ENCODE data around the gene COL5A1.

The COL5A1 gene

DNA sequence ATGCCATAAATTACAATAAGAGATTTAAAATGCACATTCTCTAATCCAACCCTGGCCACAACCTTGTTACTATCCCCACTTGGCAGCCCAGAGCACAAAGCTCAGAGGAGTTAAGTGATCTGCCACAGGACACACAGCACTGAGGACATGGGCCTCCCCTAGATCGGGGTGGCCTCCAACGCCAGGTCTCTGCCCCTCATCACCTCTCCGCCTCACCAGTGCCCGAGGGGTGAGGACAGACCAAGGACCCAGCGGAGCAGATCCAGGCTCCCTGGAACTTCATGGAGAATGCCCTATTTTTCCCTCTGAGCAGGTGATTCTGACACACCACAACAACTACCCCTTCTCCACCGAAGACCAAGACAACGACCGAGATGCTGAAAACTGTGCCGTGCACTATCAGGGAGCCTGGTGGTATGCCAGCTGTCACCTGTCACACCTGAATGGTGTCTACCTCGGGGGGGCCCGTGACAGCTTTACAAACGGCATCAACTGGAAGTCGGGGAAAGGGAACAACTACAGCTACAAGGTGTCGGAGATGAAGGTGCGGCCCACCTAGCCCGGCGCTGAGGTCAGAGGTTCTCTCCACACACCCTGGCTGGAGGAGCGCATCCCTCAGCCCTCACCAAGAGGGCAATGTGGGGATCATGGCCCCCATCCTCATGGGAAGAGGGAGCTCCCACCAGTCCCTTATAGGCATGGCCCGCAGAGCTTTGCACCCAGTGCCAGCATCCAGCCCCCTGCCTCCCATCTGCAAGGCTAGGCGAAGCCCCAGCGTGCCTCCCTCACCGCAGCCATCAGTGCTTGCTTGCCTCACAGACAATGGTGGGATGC, 226.5 kb downstream of the COL5A1 start:
- DNase-seq, result no peak

DNA sequence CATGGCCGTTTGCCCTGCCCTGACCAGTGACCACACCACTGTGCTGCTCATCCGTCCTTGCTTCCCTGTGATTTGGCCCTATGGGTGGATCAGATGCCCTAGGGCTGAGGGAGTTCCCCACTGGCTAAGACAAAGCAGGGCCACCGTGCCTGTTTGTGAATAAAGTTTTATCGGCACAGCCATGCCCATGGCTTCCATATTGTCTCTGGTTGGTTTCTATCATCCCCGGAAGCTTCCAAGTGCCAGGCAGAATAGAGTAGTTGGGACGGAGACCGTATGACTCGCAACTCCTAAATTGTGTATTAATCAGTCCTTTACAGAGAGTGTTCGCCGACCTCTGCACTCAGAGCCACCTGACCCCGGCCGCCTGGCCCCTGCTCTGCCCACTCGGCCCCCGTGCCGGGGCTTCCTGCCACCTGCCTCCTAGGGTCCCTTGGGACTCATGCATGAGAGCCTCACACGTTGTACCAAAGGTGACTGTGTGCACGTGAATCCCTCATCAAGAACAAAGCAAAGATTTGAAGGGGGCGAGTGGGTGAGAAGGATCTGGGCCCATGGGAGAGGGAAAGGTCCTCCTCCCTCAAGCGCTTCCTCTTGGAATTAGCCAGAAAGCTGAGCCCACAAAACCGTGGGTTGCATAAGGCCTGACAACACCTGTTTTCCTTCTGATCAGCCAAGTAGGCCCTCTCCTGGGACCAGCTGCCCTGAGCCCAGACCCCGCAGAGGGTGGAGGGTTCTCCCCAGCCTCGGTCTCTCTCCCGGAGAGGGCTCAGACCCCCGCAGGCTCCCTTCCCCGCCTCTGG, 227.3 kb downstream of the COL5A1 start:
- DNase-seq, result no peak

DNA sequence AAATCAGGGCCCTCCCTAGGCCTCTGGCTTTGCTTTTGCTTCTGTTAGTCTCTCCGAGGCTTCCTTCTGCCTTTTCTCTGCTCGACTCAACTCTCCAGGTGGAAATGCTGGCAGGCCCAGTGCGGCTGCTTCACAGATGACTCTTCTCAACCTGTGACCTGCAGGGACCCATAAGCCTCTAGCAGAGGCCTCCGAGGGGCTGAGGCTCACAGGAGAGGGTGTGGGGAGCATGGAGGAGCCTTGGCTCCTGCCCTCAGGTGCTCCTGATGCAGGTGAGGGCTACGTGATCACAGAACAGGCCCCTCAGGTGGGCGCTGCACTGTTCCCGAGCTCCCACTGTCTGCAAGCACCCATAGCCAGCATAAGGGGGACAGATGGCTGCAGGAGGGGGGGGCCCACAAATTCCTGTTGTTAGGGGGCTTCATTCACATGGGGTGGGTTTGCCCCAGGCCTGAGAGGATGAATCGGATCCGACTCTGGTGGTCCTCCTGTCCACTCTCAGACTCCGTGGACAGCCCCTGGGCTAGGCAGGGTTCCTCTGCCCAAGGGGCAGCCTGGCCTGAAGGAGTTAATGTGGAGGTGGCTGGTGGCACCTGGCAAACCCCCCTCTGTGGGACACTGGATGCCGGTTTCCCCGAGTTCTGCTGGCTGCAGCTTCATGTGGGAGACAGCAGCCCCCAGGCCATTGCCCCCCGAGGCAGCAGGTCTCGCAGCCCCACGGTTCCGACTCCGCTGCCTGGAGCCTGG, 228.1 kb downstream of the COL5A1 start:
- no peak for DNase-seq

DNA sequence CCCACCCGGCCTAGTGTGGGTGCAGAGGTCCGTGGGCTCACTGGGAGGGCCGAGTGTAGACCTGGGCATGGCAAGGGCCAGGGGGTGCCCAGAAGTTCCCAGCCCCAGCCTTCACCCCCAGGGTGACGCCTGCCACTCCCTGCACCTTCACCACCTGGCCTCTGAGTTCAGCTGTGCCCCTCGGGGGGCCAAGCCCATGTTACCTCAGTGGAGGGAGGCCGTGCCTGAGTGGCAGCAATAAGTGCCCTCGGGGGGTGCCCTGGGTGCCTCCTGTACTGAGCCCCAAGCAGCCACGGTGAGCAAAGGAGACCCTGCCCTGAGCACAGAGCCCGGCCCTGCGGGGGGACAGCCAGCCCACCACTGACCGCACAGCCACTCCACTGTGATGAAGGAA, 228.7 kb downstream of the COL5A1 start:
- no peak for DNase-seq

DNA sequence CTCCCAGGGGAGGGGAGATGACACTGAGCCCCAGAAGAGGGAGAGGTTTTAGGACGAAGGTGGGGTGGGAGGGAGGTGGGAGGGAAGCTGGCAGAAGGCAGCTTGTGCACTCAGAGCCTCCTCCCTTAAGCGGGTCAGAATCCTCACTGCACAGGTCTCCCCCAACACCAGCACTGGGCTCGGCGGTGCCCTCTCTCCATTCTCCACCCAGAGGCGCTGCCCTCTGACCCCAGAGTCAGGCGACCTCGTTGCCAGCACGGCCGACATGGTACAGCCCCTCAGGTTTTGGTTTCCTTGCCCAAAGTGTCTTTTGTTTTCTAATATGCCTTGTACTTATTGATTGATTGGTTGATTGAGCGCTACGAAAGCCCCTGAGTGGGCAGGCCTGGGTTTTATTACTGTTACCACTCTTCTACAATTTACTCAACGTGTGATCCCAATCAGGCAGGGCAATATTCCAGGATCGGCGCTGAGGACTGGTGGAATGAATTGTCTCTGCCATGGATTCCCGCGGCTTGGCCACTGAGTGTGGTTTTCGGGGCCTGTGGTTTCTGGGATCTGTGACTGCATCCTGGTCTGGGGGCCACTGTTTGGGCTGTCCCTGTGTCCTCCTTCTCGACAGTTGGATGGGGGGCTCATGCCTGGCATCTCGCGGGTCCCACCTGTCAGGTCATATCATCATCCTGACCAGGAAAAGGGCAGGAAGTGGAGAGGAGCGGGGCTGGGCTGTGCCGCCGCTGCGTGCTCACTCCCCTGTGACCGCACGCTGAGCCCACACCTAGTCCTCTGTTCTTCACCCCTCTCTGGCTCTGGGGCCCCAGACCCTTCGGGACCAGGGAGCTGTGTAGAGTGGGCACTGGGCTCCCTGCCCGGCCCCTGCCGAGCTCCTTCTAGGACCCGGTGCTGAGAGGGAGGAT, 229.4 kb downstream of the COL5A1 start:
- no peak for DNase-seq

DNA sequence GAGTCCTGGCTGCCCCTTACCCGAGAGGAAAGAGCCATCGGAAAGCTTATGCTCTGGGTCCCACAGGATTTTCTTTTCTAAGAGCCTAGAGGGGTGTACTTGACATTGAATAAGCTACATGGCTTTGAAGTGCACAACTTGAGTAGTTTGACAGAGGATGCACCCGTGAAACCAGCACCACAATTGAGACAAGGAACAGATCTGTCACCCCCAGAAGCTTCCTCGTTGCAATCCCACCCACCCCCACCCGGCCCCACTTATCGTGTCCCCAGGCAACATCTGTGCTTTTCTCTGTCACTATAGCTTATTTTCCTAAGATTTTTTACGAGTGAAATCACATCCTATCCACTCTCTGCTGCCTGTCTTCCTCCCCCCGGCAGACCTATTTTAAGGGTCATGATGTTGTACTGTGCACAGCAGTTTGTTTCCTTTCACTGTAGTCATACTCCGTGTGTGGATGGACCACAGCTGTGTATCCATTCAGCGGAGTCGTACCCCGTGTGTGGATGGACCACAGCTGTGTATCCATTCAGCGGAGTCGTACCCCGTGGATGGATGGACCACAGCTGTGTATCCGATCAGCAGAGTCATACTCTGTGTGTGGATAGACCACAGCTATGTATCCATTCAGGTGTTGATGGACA, 230.2 kb downstream of the COL5A1 start:
- DNase-seq, result no peak

DNA sequence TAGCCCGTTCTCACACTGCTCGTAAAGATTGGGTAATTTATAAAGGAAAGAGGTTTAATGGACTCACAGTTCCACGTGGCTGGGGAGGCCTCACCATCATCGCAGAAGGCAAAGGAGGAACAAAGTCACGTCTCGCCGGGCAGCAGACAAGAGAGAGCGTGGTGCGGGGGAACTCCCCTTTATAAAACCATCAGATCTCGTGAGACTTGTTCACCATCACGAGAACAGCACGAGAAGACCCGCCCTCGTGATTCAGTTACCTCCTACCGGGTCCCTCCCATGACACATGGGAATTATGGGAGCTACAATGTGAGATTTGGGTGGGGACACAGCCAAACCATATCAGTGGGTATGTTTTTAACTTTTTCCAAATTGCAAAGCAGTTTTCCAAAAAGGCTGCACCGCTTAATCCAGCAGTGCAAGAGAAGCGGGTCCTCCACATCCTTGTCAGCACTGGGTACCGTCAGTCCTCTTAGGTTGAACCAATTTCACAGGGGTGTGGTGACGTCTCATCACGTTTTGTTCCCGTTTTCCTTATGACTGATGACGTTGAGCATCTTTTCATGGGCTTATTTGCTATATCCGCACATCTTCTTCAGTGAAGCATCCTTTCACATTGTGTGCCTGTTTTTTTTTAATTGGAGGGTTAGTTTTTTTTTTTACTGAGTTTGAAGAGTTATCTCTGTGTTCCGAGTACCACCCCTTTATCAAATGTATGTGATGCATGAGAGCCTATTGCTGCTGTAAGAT, 231.1 kb downstream of the COL5A1 start:
- DNase-seq, result no peak

DNA sequence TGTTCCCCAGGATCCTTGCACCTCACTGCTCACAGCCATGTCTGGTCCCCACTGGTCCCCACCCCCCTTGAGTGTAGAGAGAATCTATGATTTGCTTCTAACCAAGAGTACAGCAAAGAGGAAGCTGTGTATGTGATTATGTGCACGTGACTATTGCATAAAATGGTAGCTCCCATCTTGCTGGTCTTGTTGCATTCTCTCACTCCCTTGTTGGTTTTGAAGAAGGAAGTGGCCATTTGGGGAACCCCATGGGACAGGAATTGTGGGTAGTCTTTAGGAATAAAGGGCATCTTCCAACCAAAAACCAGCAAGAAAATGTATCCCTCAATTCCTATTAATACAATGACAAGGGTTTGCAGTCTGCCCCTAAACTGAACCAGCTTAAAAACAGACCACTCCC, 233.8 kb downstream of the COL5A1 start:
- no peak for DNase-seq

DNA sequence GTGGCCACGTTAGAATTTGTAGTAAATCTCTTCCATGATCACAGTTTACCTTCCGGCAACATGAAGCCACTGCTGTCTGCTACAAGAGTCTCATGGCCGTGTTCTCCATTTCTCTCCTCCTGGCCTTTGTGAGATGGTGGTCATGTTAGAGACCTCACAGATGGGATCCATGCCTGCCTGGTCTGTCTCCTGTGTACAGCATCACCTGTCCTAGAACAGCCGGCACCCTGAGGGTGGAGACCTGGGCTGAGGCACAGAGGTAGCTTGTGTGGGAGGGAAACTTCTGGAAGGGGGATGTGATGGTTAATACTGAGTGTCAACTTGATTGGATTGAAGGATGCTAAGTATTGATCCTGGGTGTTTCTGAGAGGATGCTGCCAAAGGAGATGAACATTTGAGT, 235.9 kb downstream of the COL5A1 start:
- no peak for DNase-seq

DNA sequence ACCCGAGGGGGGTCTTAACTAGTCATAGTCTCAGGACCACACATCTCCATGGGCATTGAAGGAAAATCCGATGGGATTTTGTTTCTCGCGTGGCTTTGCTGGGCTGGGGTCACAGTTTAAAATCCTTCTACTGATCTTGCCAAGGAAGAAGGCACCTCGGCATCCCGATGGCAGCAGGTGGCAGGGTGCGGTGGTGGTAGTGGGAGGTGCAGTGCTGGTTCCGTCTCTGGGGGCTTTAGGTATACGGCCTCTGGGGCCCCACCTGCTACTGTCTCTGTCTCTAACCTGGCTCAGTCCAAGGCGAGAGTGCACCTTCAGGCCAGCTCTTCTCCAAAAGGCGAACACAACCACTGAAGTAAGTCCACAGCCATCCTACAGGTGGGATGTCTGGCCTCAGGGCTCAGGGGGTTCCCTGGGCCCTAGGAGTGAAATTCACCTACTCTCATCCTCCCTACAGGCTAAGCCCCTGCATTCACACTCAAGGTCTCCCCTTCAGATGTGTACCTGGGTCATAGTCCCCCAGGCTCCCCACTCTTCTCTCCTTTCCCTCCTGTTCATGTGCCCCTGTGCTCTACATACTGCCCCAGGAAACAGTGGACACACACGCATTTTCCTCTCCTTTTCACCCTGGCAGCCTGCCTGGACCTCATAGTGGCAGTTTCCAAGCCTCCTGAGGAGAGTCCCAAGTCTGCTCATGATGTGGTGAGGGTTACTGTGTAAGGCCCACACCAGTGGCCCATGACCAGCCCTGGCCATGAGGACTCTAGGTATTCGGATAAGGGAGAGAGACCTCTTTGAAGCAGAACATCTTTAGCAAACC, 238.3 kb downstream of the COL5A1 start:
- no peak for DNase-seq

DNA sequence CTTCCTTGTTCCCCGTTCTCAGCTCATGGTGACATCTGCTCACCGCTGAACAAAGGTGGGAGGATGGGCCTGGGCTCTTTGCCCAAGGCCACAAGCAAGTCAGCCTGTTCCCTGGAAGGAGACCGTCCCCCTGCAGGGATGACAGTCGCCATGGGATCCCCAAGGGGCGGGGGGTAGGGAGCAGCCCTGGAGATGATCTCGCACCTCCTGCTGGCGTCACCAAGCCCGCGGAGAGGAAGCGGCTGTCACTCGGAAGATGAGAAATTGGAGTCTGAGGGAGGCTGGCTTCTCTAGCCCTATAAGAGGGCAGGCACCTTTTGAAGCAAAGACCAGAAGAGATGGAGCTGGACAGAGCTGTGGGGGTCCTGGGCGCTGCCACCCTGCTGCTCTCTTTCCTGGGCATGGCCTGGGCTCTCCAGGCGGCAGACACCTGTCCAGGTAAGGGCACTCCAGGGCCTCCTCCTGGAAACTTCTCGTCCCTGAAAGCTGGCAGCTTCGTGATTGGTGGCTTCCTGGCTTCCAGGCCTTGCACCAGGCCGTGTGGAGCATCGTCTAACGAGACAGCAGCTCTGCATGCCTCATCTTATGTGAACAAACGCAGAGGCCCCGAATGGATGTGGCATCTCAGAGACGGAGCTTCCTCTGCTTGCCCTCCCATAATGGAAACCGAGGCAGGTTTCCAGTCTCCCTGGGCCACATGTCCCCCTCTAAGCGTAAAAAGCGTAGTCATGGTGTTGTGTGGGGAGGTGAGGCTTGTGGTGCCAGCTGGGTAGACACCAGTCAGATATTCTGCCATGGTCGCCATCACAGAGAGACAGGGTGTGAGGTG, 239.1 kb downstream of the COL5A1 start, which contains the start of gene FCN2:
TSS of gene FCN2 (plus strand) at position 327 of the 829 bp plus-strand sequence. CDS start at position 339, 12 bp downstream.
- no peak for DNase-seq

DNA sequence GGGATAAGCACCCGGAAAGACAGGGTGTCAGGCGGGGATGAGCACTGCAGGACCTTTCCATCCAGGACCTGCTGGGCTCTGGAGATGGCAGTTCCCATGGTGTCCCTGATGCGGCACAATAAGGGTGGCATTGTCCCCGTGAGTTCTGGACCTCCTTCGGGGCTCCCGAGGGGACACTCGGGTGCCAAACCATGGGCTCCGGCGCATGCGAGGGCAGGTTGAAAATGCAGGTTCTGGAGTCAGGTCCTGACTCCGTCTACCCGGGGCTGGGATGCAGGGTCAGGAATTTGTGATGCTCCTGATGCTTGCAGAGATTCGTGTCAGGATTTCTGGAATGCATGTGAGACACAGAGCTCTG, 239.7 kb downstream of the COL5A1 start:
- DNase-seq, result no peak

DNA sequence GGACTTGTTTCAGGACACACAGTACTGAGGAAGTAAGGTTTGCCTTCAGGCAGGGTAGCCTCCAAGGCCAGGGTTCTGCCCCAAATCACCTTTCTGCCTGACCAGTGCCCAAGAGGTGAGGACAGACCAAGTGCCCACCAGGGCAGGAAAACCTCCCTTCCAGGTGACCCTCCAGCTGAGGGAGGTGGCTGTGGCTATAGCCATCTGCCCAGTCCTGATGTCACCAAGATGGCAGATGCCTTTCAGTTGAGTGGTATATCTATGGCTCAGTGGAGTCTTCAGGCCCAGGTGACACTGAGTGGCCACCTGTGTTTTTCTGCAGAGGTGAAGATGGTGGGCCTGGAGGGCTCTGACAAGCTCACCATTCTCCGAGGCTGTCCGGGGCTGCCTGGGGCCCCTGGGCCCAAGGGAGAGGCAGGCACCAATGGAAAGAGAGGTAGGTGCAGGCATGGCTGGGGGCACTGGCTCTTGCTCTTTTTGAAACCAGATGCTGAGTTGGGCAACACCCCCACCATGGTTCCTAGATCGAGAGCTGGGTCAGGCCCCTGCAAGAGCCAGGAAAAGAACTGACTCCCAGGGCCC, 240.7 kb downstream of the COL5A1 start:
- no peak for DNase-seq

DNA sequence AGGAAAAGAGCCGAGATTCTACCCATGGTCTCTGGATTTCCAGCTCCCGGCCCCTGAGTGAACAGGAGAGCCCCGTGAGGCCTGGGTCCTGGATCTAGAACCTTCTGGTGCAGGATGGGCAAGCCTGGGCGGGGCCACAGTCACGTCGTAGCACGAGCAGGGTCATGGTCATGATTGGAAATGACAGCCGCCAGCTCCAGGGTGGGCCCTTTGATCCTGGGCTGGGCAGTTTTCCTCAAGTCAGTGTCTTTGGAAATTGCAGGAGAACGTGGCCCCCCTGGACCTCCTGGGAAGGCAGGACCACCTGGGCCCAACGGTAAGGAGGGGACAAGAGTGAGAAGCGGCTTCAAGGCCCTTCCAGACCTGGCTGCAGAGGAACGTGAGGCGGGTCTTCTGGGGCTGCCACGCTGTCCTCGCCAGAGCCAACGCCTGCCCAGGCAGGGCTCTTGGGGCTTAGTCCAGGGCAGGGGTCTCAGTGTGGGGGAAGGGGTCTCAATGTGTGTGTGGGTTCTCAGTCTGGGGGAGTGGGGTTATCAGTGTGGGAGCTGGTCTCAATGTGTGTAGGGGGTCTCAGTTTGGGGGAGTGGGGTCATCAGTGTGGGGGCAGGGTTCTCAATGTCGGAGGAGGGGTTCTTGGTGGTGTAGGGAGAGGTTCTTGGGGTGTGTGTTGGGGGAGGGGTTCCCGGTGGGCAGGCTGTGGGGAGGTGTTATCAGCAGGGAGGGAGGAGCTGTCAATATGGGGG, 241.6 kb downstream of the COL5A1 start:
- no peak for DNase-seq

DNA sequence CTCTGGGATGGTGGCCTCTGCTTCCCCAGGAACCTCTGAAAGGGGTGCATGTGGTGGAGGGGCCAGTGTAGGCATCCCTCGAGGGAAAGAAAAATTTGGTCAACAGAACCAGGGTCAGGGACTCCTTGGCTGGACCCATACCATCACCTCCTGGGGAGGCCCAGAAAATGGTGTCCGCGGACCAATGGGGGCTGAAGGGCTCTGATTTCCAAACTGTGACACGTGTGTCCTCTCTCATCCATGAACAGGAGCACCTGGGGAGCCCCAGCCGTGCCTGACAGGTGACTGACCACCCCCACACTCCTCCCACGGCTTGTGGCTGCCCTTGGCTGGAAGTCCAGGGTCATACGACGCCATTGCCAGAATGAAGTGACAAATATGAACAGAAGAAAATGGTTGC, 242.9 kb downstream of the COL5A1 start:
- DNase-seq, result no peak

DNA sequence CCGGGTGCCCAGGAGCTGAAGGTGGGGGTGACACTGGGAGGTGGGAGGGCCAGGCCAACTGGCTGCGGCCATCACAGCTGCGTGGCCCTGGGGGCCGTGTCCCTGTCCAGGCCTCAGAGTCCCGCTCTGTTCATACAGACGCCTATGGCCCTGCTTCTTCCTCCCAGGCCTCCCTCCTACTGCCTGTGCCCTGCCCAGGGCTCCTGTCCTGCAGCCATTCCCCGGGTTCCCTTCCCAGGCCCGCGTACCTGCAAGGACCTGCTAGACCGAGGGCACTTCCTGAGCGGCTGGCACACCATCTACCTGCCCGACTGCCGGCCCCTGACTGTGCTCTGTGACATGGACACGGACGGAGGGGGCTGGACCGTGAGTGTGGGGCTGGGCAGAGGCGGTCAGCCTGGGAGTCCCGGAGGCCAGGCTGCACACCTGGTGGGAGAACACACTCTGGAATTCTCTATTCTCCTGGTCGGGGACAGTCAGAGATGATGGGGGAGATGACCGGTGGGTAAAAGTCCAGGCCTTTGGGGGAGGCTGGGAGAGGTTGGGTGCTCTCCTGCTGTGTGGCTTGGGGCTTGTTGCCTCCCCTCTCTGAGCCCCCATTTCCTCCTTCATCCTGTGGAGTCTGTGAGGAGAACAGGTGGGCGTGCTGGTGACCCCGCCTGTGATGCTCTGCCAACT, 243.5 kb downstream of the COL5A1 start:
- DNase-seq, result no peak

DNA sequence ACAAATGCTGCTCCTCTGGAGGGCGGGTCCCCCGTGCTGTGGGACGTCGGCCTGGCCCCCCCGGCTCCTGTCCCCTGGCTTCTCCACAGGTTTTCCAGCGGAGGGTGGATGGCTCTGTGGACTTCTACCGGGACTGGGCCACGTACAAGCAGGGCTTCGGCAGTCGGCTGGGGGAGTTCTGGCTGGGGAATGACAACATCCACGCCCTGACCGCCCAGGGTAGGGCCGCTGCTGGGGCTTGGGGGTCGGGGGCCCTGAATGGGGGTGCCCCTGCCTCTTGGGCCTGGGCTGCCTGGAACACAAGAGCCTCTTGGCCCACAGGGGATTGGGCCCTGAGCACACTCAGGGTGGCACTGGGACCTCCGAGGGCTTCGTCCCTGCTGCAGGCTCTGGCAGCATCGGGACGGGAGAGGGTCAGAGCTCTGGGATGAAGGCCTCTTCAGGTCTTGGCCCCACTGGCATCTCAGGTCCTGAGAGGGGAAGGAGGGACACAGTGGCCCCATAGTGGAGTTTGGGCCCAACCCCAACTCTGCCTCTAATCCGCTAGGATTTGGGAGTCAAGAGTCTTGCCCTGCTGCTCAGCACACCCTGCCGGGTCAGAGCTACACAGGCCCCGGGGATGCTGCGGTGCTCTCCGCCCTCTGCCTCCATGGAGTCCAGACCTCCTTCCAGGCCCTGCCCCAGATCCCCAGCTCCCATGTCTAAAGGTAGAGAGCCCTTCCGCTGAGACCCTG, 244.2 kb downstream of the COL5A1 start:
- DNase-seq, result no peak
